Measurements from ENCODE around the gene AKR1C8. TPM values are rescaled to one million over a fixed set of nuclear protein-coding genes. Genes with fewer than 3 reads are reported as not detected.

The AKR1C8 gene
- total and polyA plus RNA-seq, 2 of the 13 experiments (the other 11 are each of a cell fraction or from before 2014, with no cell fraction given) = 0.12 TPM; not detected in 1

DNA sequence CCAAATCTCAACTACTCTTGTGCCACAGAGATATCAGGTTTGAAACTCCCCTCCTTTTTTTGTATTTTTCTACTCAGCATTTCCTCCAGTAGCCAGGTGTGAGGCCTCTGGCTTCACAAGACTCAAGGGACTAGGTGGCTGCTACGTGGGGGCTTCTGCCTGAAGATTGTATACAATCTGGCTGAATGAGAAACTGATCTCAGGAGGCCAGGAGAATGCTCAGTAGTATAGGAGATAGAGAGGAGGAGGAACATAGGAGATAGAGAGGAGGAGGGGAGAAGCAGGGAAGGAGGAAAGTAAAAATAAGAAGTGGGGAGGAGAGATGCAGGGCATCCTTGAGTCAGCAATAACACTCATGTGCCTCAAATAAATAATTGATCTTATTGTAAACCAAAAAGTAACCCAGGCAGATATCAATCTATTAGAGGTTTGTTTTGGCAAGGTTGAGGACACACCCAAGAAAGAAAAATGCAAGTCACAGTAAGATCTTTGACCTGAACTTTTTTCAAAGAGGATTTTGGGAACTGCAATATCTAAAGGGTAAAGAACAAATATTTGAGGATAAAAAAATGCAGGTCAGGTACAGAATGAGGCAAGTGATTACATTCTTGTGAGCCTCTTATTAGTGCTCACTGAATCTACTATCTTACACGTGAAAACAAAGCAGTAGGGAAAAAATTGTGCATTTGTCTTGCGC is 36.8 kb downstream of the AKR1C8 start (continued):
- no peak for TF ChIP-seq TMF1 (CRISPR knock-in tag; IDR thresholded peaks at IDR 0.05; ENCODE audit: low read depth)
- no peak for TF ChIP-seq ZNF3 (CRISPR knock-in tag; IDR thresholded peaks at IDR 0.05)
- TF ChIP-seq MTF2 (CRISPR knock-in tag; IDR thresholded peaks at IDR 0.05; ENCODE audit: borderline replicate concordance) = no peak
- no peak for TF ChIP-seq HES4 (CRISPR knock-in tag; IDR thresholded peaks at IDR 0.05; ENCODE audit: borderline replicate concordance)
- TF ChIP-seq MAF1 (CRISPR knock-in tag; IDR thresholded peaks at IDR 0.05; ENCODE audit: borderline replicate concordance) = no peak
- no peak for TF ChIP-seq ZNF777 (CRISPR knock-in tag; IDR thresholded peaks at IDR 0.05)
- TF ChIP-seq ZMYM3 (CRISPR knock-in tag; IDR thresholded peaks at IDR 0.05) = no peak
- TF ChIP-seq RAD51 (IDR thresholded peaks at IDR 0.05; ENCODE audit: borderline replicate concordance) = no peak
- no peak for TF ChIP-seq TCF12 (IDR thresholded peaks at IDR 0.05)
- TF ChIP-seq TCF12 (CRISPR knock-in tag; IDR thresholded peaks at IDR 0.05) = no peak
- no peak; the same call in 1 of the 2 replicates for TF ChIP-seq TAF1 (CRISPR knock-in tag; IDR thresholded peaks at IDR 0.05)
- TF ChIP-seq, protein P1, sequence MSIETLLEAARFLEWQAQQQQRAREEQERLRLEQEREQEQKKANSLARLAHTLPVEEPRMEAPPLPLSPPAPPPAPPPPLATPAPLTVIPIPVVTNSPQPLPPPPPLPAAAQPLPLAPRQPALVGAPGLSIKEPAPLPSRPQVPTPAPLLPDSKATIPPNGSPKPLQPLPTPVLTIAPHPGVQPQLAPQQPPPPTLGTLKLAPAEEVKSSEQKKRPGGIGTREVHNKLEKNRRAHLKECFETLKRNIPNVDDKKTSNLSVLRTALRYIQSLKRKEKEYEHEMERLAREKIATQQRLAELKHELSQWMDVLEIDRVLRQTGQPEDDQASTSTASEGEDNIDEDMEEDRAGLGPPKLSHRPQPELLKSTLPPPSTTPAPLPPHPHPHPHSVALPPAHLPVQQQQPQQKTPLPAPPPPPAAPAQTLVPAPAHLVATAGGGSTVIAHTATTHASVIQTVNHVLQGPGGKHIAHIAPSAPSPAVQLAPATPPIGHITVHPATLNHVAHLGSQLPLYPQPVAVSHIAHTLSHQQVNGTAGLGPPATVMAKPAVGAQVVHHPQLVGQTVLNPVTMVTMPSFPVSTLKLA (IDR thresholded peaks at IDR 0.05) = no peak
- TF ChIP-seq, protein P2, sequence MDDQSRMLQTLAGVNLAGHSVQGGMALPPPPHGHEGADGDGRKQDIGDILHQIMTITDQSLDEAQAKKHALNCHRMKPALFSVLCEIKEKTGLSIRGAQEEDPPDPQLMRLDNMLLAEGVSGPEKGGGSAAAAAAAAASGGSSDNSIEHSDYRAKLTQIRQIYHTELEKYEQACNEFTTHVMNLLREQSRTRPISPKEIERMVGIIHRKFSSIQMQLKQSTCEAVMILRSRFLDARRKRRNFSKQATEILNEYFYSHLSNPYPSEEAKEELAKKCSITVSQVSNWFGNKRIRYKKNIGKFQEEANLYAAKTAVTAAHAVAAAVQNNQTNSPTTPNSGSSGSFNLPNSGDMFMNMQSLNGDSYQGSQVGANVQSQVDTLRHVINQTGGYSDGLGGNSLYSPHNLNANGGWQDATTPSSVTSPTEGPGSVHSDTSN (CRISPR knock-in tag; IDR thresholded peaks at IDR 0.05; ENCODE audit: borderline replicate concordance) = no peak
- TF ChIP-seq MAFK (conservative IDR thresholded peaks at IDR 0.05 in 1 of 2, IDR thresholded peaks at IDR 0.05 in 1 of 2; ENCODE audit: low read length in 2 of 2) = peak; percentile 51 to 82
- TF ChIP-seq ZNF329 (CRISPR knock-in tag; IDR thresholded peaks at IDR 0.05; ENCODE audit: low read depth) = no peak
- TF ChIP-seq ZNF841 (CRISPR knock-in tag; IDR thresholded peaks at IDR 0.05; ENCODE audit: borderline replicate concordance) = no peak
- no peak for TF ChIP-seq ZNF382 (CRISPR knock-in tag; IDR thresholded peaks at IDR 0.05; ENCODE audit: borderline replicate concordance)
- TF ChIP-seq HIVEP1 (CRISPR knock-in tag; IDR thresholded peaks at IDR 0.05) = no peak
- TF ChIP-seq, protein P3, sequence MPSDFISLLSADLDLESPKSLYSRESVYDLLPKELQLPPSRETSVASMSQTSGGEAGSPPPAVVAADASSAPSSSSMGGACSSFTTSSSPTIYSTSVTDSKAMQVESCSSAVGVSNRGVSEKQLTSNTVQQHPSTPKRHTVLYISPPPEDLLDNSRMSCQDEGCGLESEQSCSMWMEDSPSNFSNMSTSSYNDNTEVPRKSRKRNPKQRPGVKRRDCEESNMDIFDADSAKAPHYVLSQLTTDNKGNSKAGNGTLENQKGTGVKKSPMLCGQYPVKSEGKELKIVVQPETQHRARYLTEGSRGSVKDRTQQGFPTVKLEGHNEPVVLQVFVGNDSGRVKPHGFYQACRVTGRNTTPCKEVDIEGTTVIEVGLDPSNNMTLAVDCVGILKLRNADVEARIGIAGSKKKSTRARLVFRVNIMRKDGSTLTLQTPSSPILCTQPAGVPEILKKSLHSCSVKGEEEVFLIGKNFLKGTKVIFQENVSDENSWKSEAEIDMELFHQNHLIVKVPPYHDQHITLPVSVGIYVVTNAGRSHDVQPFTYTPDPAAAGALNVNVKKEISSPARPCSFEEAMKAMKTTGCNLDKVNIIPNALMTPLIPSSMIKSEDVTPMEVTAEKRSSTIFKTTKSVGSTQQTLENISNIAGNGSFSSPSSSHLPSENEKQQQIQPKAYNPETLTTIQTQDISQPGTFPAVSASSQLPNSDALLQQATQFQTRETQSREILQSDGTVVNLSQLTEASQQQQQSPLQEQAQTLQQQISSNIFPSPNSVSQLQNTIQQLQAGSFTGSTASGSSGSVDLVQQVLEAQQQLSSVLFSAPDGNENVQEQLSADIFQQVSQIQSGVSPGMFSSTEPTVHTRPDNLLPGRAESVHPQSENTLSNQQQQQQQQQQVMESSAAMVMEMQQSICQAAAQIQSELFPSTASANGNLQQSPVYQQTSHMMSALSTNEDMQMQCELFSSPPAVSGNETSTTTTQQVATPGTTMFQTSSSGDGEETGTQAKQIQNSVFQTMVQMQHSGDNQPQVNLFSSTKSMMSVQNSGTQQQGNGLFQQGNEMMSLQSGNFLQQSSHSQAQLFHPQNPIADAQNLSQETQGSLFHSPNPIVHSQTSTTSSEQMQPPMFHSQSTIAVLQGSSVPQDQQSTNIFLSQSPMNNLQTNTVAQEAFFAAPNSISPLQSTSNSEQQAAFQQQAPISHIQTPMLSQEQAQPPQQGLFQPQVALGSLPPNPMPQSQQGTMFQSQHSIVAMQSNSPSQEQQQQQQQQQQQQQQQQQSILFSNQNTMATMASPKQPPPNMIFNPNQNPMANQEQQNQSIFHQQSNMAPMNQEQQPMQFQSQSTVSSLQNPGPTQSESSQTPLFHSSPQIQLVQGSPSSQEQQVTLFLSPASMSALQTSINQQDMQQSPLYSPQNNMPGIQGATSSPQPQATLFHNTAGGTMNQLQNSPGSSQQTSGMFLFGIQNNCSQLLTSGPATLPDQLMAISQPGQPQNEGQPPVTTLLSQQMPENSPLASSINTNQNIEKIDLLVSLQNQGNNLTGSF (CRISPR knock-in tag; IDR thresholded peaks at IDR 0.05) = no peak
- no peak for TF ChIP-seq ZNF772 (CRISPR knock-in tag; IDR thresholded peaks at IDR 0.05)
- no peak for TF ChIP-seq ZNF317 (CRISPR knock-in tag; IDR thresholded peaks at IDR 0.05)
- TF ChIP-seq CCAR2 (optimal IDR thresholded peaks at IDR 0.05; ENCODE audit: low read depth, low read length) = no peak

Data from HepG2 (cell line).